D341Med (cell line): Measurements from ENCODE around the gene KRTAP10-1.
"Not testable (repeated sequence)": the region's sequence is repeated elsewhere in the genome, so short reads cannot be mapped to it uniquely, and the experiment has no call there.

Experiments
- DNase-seq: peaks from one replicate; pipeline ENCODE4 v3.0.0; 2012; ENCODE audit warnings: low spot score

KRTAP10-1 gene

GRCh38 chr21:44539991-44540666 lies at the start of gene KRTAP10-1:
Gene KRTAP10-1, minus strand, starts transcription at chr21:44540195. Its CDS starts 45 bp downstream, at chr21:44540150.
- DNase-seq, result no peak

GRCh38 chr21:44589094-44589493 lies 49.1 kb upstream of the KRTAP10-1 start:
- no peak for DNase-seq

- no peak for DNase-seq
These were observed 45.9 kb upstream of the KRTAP10-1 start for GRCh38 chr21:44585892-44586291.

- no peak for DNase-seq
These were observed 43.8 kb upstream of the KRTAP10-1 start for GRCh38 chr21:44583800-44584147.

GRCh38 chr21:44583089-44583799 lies 43.2 kb upstream of the KRTAP10-1 start:
- no peak for DNase-seq

GRCh38 chr21:44582055-44582454 lies 42.1 kb upstream of the KRTAP10-1 start:
- no peak for DNase-seq

- DNase-seq, result no peak
These were observed 41.2 kb upstream of the KRTAP10-1 start for GRCh38 chr21:44581158-44581557.

GRCh38 chr21:44580231-44580821 lies 40.3 kb upstream of the KRTAP10-1 start, which contains the start of gene KRTAP10-5:
Gene KRTAP10-5, minus strand, starts transcription at chr21:44580604. Its CDS starts 26 bp downstream, at chr21:44580578.
- not testable (repeated sequence) for DNase-seq

GRCh38 chr21:44579833-44580144 lies 39.8 kb upstream of the KRTAP10-1 start:
- no peak for DNase-seq

- DNase-seq, result no peak
These were observed 39.2 kb upstream of the KRTAP10-1 start for GRCh38 chr21:44579056-44579832.

- DNase-seq, result no peak
These were observed 38.5 kb upstream of the KRTAP10-1 start for GRCh38 chr21:44578371-44579055.

GRCh38 chr21:44576025-44576420 lies 36.0 kb upstream of the KRTAP10-1 start:
- DNase-seq, result no peak

GRCh38 chr21:44575307-44576024 lies 35.5 kb upstream of the KRTAP10-1 start:
- DNase-seq, result no peak

GRCh38 chr21:44574457-44575306 lies 34.7 kb upstream of the KRTAP10-1 start:
- DNase-seq, result no peak

- DNase-seq, result not testable (repeated sequence)
These were observed 33.8 kb upstream of the KRTAP10-1 start, which contains the start of gene KRTAP10-4 for GRCh38 chr21:44573630-44574456. Gene KRTAP10-4, plus strand, starts transcription at chr21:44573729. Its CDS starts 30 bp downstream, at chr21:44573759.

GRCh38 chr21:44572959-44573583 lies 33.1 kb upstream of the KRTAP10-1 start:
- DNase-seq, result peak; percentile 25

- peak; percentile 27 for DNase-seq
These were observed 32.1 kb upstream of the KRTAP10-1 start for GRCh38 chr21:44571844-44572782.

- DNase-seq, result no peak
These were observed 31.3 kb upstream of the KRTAP10-1 start for GRCh38 chr21:44571296-44571695.
